ENCODE measurements around the gene GRIA1. TPM values are rescaled to one million over a fixed set of nuclear protein-coding genes. Genes with fewer than 3 reads are reported as not detected.

GRIA1 gene
- total RNA-seq, 3 donors from 2014 or later = 0.10 to 0.54 TPM; not detected in 1

- H3K4me1 ChIP-seq (ENCODE audit: low read depth) = no peaks in the 10 kb centered on the region
- no peaks in the 10 kb centered on the region for H3K36me3 ChIP-seq (ENCODE audit: low read depth)
- intact Hi-C loops (cut with DNase I, micrococcal nuclease) = no loop called here
- no peaks in the 10 kb centered on the region for H3K9me3 ChIP-seq
- no peak for TF ChIP-seq CTCF (IDR thresholded peaks at IDR 0.05)
- ATAC-seq = no peak
- no peak overlapping the region for H3K4me3 ChIP-seq
- DNase-seq = no peak
Observed at GRCh38 chr5:153562189-153562588, 71.7 kb downstream of the GRIA1 start.

GRCh38 chr5:153565822-153566221 is 75.4 kb downstream of the GRIA1 start:
- no peak for ATAC-seq
- H3K36me3 ChIP-seq (ENCODE audit: low read depth) = no peaks in the 10 kb centered on the region
- no peaks in the 10 kb centered on the region for H3K9me3 ChIP-seq
- no peak overlapping the region for H3K4me3 ChIP-seq
- no peaks in the 10 kb centered on the region for H3K4me1 ChIP-seq (ENCODE audit: low read depth)
- TF ChIP-seq CTCF (IDR thresholded peaks at IDR 0.05) = no peak
- intact Hi-C loops (cut with DNase I, micrococcal nuclease) = no loop called here
- no peak for DNase-seq

- H3K4me1 ChIP-seq (ENCODE audit: low read depth) = no peaks in the 10 kb centered on the region
- DNase-seq (no peak), ATAC-seq (no peak)
- intact Hi-C loops (cut with DNase I, micrococcal nuclease) = no loop called here
- no peak for TF ChIP-seq CTCF (IDR thresholded peaks at IDR 0.05)
- H3K4me3 ChIP-seq = no peak overlapping the region
- no peaks in the 10 kb centered on the region for H3K36me3 ChIP-seq (ENCODE audit: low read depth)
- H3K9me3 ChIP-seq = no peaks in the 10 kb centered on the region
Observed at GRCh38 chr5:153569036-153569435, 78.6 kb downstream of the GRIA1 start.

- DNase-seq (no peak), ATAC-seq (no peak)
- intact Hi-C loops (cut with DNase I, micrococcal nuclease) = no loop called here
- H3K4me1 ChIP-seq (ENCODE audit: low read depth) = no peaks in the 10 kb centered on the region
- H3K36me3 ChIP-seq (ENCODE audit: low read depth) = no peaks in the 10 kb centered on the region
- H3K4me3 ChIP-seq = no peak overlapping the region
- no peak for TF ChIP-seq CTCF (IDR thresholded peaks at IDR 0.05)
- H3K9me3 ChIP-seq = no peaks in the 10 kb centered on the region
Observed at GRCh38 chr5:153571162-153571561, 80.7 kb downstream of the GRIA1 start.

GRCh38 chr5:153572411-153573145 is 82.1 kb downstream of the GRIA1 start:
- H3K36me3 ChIP-seq (ENCODE audit: low read depth) = no peaks in the 10 kb centered on the region
- DNase-seq (no peak), ATAC-seq (no peak)
- H3K4me3 ChIP-seq = no peak overlapping the region
- intact Hi-C loops (cut with DNase I, micrococcal nuclease) = no loop called here
- TF ChIP-seq CTCF (IDR thresholded peaks at IDR 0.05) = no peak
- H3K9me3 ChIP-seq = no peaks in the 10 kb centered on the region
- no peaks in the 10 kb centered on the region for H3K4me1 ChIP-seq (ENCODE audit: low read depth)
